HEK293 (cell line): ENCODE data around the gene PLEKHH2.

Experiments used
- BCL6B ChIP-seq: fragments of 450-650 bp; formaldehyde crosslinking; IDR thresholded peaks from 2 replicates; pipeline ENCODE4 v1.5.1; 2017; ENCODE audit warnings: missing biosample characterization, missing genetic modification characterization
- GLIS2 ChIP-seq: fragments of 450-650 bp; formaldehyde crosslinking; IDR thresholded peaks from 2 replicates; pipeline ENCODE4 v1.5.1; 2016; ENCODE audit warnings: missing biosample characterization, missing genetic modification characterization
- IKZF3 ChIP-seq: fragments of 450-650 bp; IDR thresholded peaks from 2 replicates; pipeline ENCODE4 v1.5.0; 2018; ENCODE audit warnings: missing biosample characterization, mild to moderate bottlenecking, missing genetic modification characterization, moderate library complexity
- INSM2 ChIP-seq: fragments of 450-650 bp; formaldehyde crosslinking; IDR thresholded peaks from 2 replicates; pipeline ENCODE4 v1.5.1; 2016; ENCODE audit warnings: missing biosample characterization, missing genetic modification characterization
- PRDM4 ChIP-seq: fragments of 450-650 bp; formaldehyde crosslinking; IDR thresholded peaks from 2 replicates; pipeline ENCODE4 v1.5.1; 2017; ENCODE audit warnings: missing biosample characterization, missing genetic modification characterization
- SP3 ChIP-seq: fragments of 450-650 bp; formaldehyde crosslinking; IDR thresholded peaks from 2 replicates; pipeline ENCODE4 v1.5.1; 2016; ENCODE audit warnings: missing biosample characterization, missing genetic modification characterization
- TRIM28 ChIP-seq: IDR thresholded peaks from 2 replicates; pipeline ENCODE4 v1.6.1; 2011; ENCODE audit warnings: low read length, control low read depth, borderline replicate concordance
- ZBTB20 ChIP-seq: fragments of 450-650 bp; formaldehyde crosslinking; IDR thresholded peaks from 2 replicates; pipeline ENCODE4 v1.5.1; 2016; ENCODE audit warnings: missing biosample characterization, missing genetic modification characterization
- ZBTB21 ChIP-seq: fragments of 450-650 bp; formaldehyde crosslinking; IDR thresholded peaks from 2 replicates; pipeline ENCODE4 v1.5.1; 2017; ENCODE audit warnings: missing biosample characterization, missing genetic modification characterization
- ZBTB26 ChIP-seq: fragments of 450-650 bp; formaldehyde crosslinking; optimal IDR thresholded peaks from 2 replicates; pipeline ENCODE3; 2016; ENCODE audit warnings: missing biosample characterization, mild to moderate bottlenecking, missing genetic modification characterization
- ZFHX2 ChIP-seq: fragments of 450-650 bp; formaldehyde crosslinking; conservative IDR thresholded peaks from 2 replicates; pipeline ENCODE4 v1.5.1; 2016; ENCODE audit warnings: missing biosample characterization, missing genetic modification characterization
- ZIC2 ChIP-seq: fragments of 450-650 bp; formaldehyde crosslinking; IDR thresholded peaks from 2 replicates; pipeline ENCODE4 v1.5.1; 2016; ENCODE audit warnings: missing biosample characterization, missing genetic modification characterization
- ZNF335 ChIP-seq: fragments of 450-650 bp; formaldehyde crosslinking; conservative IDR thresholded peaks from 2 replicates; pipeline ENCODE4 v1.5.1; 2016; ENCODE audit warnings: missing biosample characterization, missing genetic modification characterization
- ZNF398 ChIP-seq: fragments of 450-650 bp; formaldehyde crosslinking; IDR thresholded peaks from 2 replicates; pipeline ENCODE4 v1.5.1; 2017; ENCODE audit warnings: missing biosample characterization, missing genetic modification characterization
- ZNF423 ChIP-seq: fragments of 450-650 bp; formaldehyde crosslinking; IDR thresholded peaks from 2 replicates; pipeline ENCODE4 v1.5.1; 2016; ENCODE audit warnings: missing biosample characterization, missing genetic modification characterization
- ZNF473 ChIP-seq: fragments of 450-650 bp; formaldehyde crosslinking; IDR thresholded peaks from 2 replicates; pipeline ENCODE4 v1.5.1; 2017; ENCODE audit warnings: missing biosample characterization, missing genetic modification characterization
- ZNF501 ChIP-seq: fragments of 450-650 bp; formaldehyde crosslinking; IDR thresholded peaks from 2 replicates; pipeline ENCODE4 v1.5.1; 2016; ENCODE audit warnings: missing biosample characterization, missing genetic modification characterization
- ZNF518A ChIP-seq: fragments of 450-650 bp; formaldehyde crosslinking; conservative IDR thresholded peaks from 2 replicates; pipeline ENCODE4 v1.5.1; 2016; ENCODE audit warnings: low read depth, missing biosample characterization, missing genetic modification characterization
- ZNF600 ChIP-seq: fragments of 450-650 bp; formaldehyde crosslinking; IDR thresholded peaks from 2 replicates; pipeline ENCODE4 v1.5.1; 2016; ENCODE audit warnings: missing biosample characterization, missing genetic modification characterization
- ZNF629 ChIP-seq: fragments of 450-650 bp; formaldehyde crosslinking; IDR thresholded peaks from 2 replicates; pipeline ENCODE4 v1.5.1; 2017; ENCODE audit warnings: missing biosample characterization, missing genetic modification characterization
- ZNF639 ChIP-seq: fragments of 450-650 bp; formaldehyde crosslinking; IDR thresholded peaks from 2 replicates; pipeline ENCODE4 v1.5.1; 2016; ENCODE audit warnings: missing biosample characterization, missing genetic modification characterization
- ZNF76 ChIP-seq: fragments of 450-650 bp; formaldehyde crosslinking; IDR thresholded peaks from 2 replicates; pipeline ENCODE4; 2016; ENCODE audit warnings: low read depth, missing biosample characterization, missing genetic modification characterization, borderline replicate concordance
- ZXDB ChIP-seq: fragments of 450-650 bp; formaldehyde crosslinking; IDR thresholded peaks from 2 replicates; pipeline ENCODE4 v1.5.1; 2016; ENCODE audit warnings: missing biosample characterization, missing genetic modification characterization

The PLEKHH2 gene

GRCh38 chr2:43773876-43774613, 137.0 kb downstream of the PLEKHH2 start, which contains the start of gene DYNC2LI1 (continued):
- TF ChIP-seq ZNF398 (tag by site-specific recombination) (peak; percentile 65), ZNF600 (no peak), IKZF3 (0 out of 2 replicates have a peak, but pooled peaks have one; percentile 17), SP3 (tag by site-specific recombination) (peak; percentile 47; the same call in 1 of the 2 replicates), INSM2 (tag by site-specific recombination) (no peak), ZNF423 (tag by site-specific recombination) (peak; percentile 65; the same call in 1 of the 2 replicates), ZNF76 (peak; percentile 97), ZBTB21 (tag by site-specific recombination) (0 out of 2 replicates have a peak, but pooled peaks have one; percentile 44), BCL6B (tag by site-specific recombination) (peak; percentile 65; the same call in 1 of the 2 replicates), ZFHX2 (tag by site-specific recombination) (peak; percentile 41; the same call in 1 of the 2 replicates), ZNF639 (tag by site-specific recombination) (peak; percentile 19; the same call in 1 of the 2 replicates), ZNF335 (tag by site-specific recombination) (peak; percentile 95), ZIC2 (tag by site-specific recombination) (peak; percentile 64), TRIM28 (peak; percentile 57; the same call in 1 of the 2 replicates), PRDM4 (tag by site-specific recombination) (no peak), ZBTB20 (tag by site-specific recombination) (peak; percentile 99), GLIS2 (tag by site-specific recombination) (peak; percentile 42; the same call in 1 of the 2 replicates), ZNF629 (tag by site-specific recombination) (peak; percentile 82), ZNF473 (tag by site-specific recombination) (no peak), ZXDB (peak; percentile 56; the same call in 1 of the 2 replicates), ZBTB26 (tag by site-specific recombination) (peak; percentile 41), ZNF518A (tag by site-specific recombination) (0 out of 2 replicates have a peak, but pooled peaks have one; percentile 34), ZNF501 (tag by site-specific recombination) (peak; percentile 34; the same call in 1 of the 2 replicates)
